ENCODE data around the gene TDRD7.

DNA sequence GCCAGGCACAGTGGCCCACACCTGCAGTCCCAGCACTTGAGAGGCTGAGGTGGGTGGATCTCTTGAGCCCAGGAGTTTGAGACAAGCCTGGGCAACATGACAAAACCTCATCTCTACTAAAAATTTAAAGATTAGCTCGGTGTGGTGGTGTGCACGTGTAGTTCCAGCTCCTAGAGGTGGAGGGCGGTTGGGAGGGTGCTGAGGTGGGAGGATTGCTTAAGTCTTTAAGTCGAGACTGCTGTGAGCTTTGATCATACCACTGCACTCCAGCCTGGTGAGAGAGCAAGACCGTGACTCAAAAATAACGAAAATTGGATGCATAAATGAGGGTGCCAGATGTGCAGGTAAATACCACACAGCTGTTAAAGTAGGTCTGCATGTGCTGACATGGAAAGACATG is 39.3 kb upstream of the TDRD7 start:
- TF ChIP-seq, protein P1, sequence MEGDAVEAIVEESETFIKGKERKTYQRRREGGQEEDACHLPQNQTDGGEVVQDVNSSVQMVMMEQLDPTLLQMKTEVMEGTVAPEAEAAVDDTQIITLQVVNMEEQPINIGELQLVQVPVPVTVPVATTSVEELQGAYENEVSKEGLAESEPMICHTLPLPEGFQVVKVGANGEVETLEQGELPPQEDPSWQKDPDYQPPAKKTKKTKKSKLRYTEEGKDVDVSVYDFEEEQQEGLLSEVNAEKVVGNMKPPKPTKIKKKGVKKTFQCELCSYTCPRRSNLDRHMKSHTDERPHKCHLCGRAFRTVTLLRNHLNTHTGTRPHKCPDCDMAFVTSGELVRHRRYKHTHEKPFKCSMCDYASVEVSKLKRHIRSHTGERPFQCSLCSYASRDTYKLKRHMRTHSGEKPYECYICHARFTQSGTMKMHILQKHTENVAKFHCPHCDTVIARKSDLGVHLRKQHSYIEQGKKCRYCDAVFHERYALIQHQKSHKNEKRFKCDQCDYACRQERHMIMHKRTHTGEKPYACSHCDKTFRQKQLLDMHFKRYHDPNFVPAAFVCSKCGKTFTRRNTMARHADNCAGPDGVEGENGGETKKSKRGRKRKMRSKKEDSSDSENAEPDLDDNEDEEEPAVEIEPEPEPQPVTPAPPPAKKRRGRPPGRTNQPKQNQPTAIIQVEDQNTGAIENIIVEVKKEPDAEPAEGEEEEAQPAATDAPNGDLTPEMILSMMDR (IDR thresholded peaks at IDR 0.05) = no peak
- no peak for TF ChIP-seq EZH2 (IDR thresholded peaks at IDR 0.05)
- no peak for TF ChIP-seq EZH2phosphoT487 (IDR thresholded peaks at IDR 0.05)

Data from neural progenitor cell (in vitro differentiated cells).